HepG2 (cell line): ENCODE results near the gene PARP14. TPM values are rescaled to one million over a fixed set of nuclear protein-coding genes. Genes with fewer than 3 reads are reported as not detected.

ENCODE experiments used
- CBX5 ChIP-seq: sonication (generic); formaldehyde crosslinking; IDR thresholded peaks from 2 replicates; pipeline ENCODE4 v1.4.0; 2020; ENCODE audit warnings: missing genetic modification reagents, borderline replicate concordance
- CEBPZ ChIP-seq: IDR thresholded peaks from 2 replicates; pipeline ENCODE4 v1.6.1; 2012; ENCODE audit warnings: low read length, improper control_type of control experiment
- ELF3 ChIP-seq: IDR thresholded peaks from 2 replicates; pipeline ENCODE4 v1.6.1; 2016; ENCODE audit warnings: missing genetic modification reagents, missing compliant biosample characterization
- HMGXB4 ChIP-seq, 2 experiments: sonication (generic) in 1 of 2; formaldehyde crosslinking in 1 of 2; IDR thresholded peaks; 2 replicates each; pipeline versions ENCODE4 v1.4.0 to v1.6.1; 2018 to 2020; ENCODE audit warnings: missing genetic modification reagents in 2 of 2, borderline replicate concordance in 1 of 2, low read depth in 1 of 2, mild to moderate bottlenecking in 1 of 2, missing biosample characterization in 1 of 2
- HNF1B ChIP-seq: sonication (generic); formaldehyde crosslinking; IDR thresholded peaks from 2 replicates; pipeline ENCODE4 v1.5.1; 2020; ENCODE audit warnings: mild to moderate bottlenecking, moderate library complexity, missing genetic modification reagents
- PATZ1 ChIP-seq: sonication (generic); formaldehyde crosslinking; IDR thresholded peaks from 2 replicates; pipeline ENCODE4 v1.4.0; 2020; ENCODE audit warnings: missing genetic modification reagents
- RAD21 ChIP-seq: fragments of 450-650 bp; formaldehyde crosslinking; IDR thresholded peaks from 2 replicates; pipeline ENCODE4 v1.5.0; 2020; ENCODE audit warnings: mild to moderate bottlenecking
- RARG ChIP-seq: sonication (generic); formaldehyde crosslinking; IDR thresholded peaks from 2 replicates; pipeline ENCODE4 v1.4.0; 2020; ENCODE audit warnings: low read depth, mild to moderate bottlenecking, missing genetic modification reagents
- SKI ChIP-seq: fragments of 450-650 bp; IDR thresholded peaks from one replicate; pipeline ENCODE4 v1.6.1; 2018; ENCODE audit warnings: mild to moderate bottlenecking; ENCODE audit not compliant: partially characterized antibody
- THAP7 ChIP-seq: sonication (generic); formaldehyde crosslinking; IDR thresholded peaks from 2 replicates; pipeline ENCODE4 v1.8.1; 2023; ENCODE audit warnings: mild to moderate bottlenecking, missing genetic modification reagents
- ZNF12 ChIP-seq: sonication (generic); formaldehyde crosslinking; IDR thresholded peaks from 2 replicates; pipeline ENCODE4 v1.5.0; 2020; ENCODE audit warnings: missing genetic modification reagents
- ZNF350 ChIP-seq: sonication (generic); formaldehyde crosslinking; IDR thresholded peaks from 2 replicates; pipeline ENCODE4 v1.4.0; 2020; ENCODE audit warnings: mild to moderate bottlenecking, low read depth, missing genetic modification reagents, borderline replicate concordance
- ZNF468 ChIP-seq: sonication (generic); formaldehyde crosslinking; IDR thresholded peaks from 2 replicates; pipeline ENCODE4 v1.8.0; 2022; ENCODE audit warnings: mild to moderate bottlenecking, moderate library complexity, missing genetic modification reagents
- polyA plus RNA-seq, 8 experiments: library from polyadenylated mRNA; depleted of rRNA in 3 of 8; stranded (reverse) in 7 of 8; unstranded in 1 of 8; fragments of >200 nt; fragmentation: Illumina TruSeq in 4 of 8; extraction: Trizol in 4 of 8; gene quantifications; 2 replicates each; pipeline versions ENCODE4 v1.2.1 to v1.2.3, GENCODE V29; 2011 to 2016; ENCODE audit warnings: low read depth in 4 of 8, missing spikeins in 1 of 8, mixed read lengths in 1 of 8; ENCODE audit not compliant: insufficient read depth in 1 of 8
- total RNA-seq, 5 experiments: library from RNA; depleted of rRNA; stranded (reverse); fragments of >200 nt; fragmentation: Illumina TruSeq; extraction: Trizol; gene quantifications; 2 replicates each; pipeline ENCODE4 v1.2.3, GENCODE V29; 2016; ENCODE audit warnings: low read depth in 1 of 5
- TF ChIP-seq, protein P1 (sequence below): IDR thresholded peaks from 2 replicates; pipeline ENCODE4 v1.6.1; 2016; ENCODE audit warnings: low read depth, borderline replicate concordance

The PARP14 gene
- total and polyA plus RNA-seq, 2 of the 13 experiments (the other 11 are each of a cell fraction or from before 2014, with no cell fraction given): 9.0 to 19.1 TPM

- TF ChIP-seq THAP7 (CRISPR knock-in tag) (no peak), ELF3 (CRISPR knock-in tag) (0 out of 2 replicates have a peak, but pooled peaks have one; percentile 21), SKI (no peak), PATZ1 (CRISPR knock-in tag) (peak; percentile 29; the same call in 1 of the 2 replicates), CEBPZ (no peak), HNF1B (CRISPR knock-in tag) (no peak), RAD21 (peak; percentile 83), ZNF468 (CRISPR knock-in tag) (0 out of 2 replicates have a peak, but pooled peaks have one; percentile 47), ZNF12 (CRISPR knock-in tag) (no peak), HMGXB4 (CRISPR knock-in tag; IDR thresholded peaks at IDR 0.05; ENCODE audit: borderline replicate concordance in 1 of 2, low read depth in 1 of 2) (peak in 1 of 2 experiments; percentile 84; a peak in 3 of 4 replicates), CBX5 (CRISPR knock-in tag) (no peak), RARG (CRISPR knock-in tag) (no peak), ZNF350 (CRISPR knock-in tag) (peak; percentile 49; the same call in 1 of the 2 replicates)
- TF ChIP-seq, protein P1, sequence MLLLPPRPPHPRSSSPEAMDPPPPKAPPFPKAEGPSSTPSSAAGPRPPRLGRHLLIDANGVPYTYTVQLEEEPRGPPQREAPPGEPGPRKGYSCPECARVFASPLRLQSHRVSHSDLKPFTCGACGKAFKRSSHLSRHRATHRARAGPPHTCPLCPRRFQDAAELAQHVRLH (CRISPR knock-in tag): 0 out of 2 replicates have a peak, but pooled peaks have one; percentile 19
Measured at GRCh38 chr3:122679085-122679881, 1.4 kb upstream of the PARP14 start (continued).
